Uterus (tissue), 2 donors: ENCODE results near the gene TTLL8.

Source experiments
- POLR2A ChIP-seq, 2 donors: fragments of 450-650 bp; IDR thresholded peaks; one replicate each; pipeline ENCODE4 v1.6.1; 2016; ENCODE audit warnings: antibody characterized with exemption in 2 of 2, mild to moderate bottlenecking in 1 of 2, moderate library complexity in 1 of 2
- TF ChIP-seq, protein P1 (sequence below), 4 experiments: fragments of 200-600 bp in 2 of 4; fragments of 450-650 bp in 2 of 4; sonication (generic) in 2 of 4; IDR thresholded peaks; one replicate each; pipeline ENCODE4 v1.5.1; 2016 to 2019; ENCODE audit warnings: antibody characterized with exemption in 4 of 4, mild to moderate bottlenecking in 2 of 4, moderate library complexity in 1 of 4

- TF ChIP-seq, protein P1, sequence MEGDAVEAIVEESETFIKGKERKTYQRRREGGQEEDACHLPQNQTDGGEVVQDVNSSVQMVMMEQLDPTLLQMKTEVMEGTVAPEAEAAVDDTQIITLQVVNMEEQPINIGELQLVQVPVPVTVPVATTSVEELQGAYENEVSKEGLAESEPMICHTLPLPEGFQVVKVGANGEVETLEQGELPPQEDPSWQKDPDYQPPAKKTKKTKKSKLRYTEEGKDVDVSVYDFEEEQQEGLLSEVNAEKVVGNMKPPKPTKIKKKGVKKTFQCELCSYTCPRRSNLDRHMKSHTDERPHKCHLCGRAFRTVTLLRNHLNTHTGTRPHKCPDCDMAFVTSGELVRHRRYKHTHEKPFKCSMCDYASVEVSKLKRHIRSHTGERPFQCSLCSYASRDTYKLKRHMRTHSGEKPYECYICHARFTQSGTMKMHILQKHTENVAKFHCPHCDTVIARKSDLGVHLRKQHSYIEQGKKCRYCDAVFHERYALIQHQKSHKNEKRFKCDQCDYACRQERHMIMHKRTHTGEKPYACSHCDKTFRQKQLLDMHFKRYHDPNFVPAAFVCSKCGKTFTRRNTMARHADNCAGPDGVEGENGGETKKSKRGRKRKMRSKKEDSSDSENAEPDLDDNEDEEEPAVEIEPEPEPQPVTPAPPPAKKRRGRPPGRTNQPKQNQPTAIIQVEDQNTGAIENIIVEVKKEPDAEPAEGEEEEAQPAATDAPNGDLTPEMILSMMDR (IDR thresholded peaks at IDR 0.05): no peak
- TF ChIP-seq POLR2A (IDR thresholded peaks at IDR 0.05): no peak
Observed at GRCh38 chr22:50105208-50106100, 47.4 kb upstream of the TTLL8 start.
